H54 (cell line): ENCODE measurements around the gene BMP6.

Experiments
- DNase-seq: peaks from one replicate; pipeline ENCODE4 v3.0.0; 2011; ENCODE audit warnings: low spot score, mixed read lengths; ENCODE audit not compliant: insufficient read length
- FAIRE-seq: peaks from 3 replicates; lab custom pipeline; 2011; peaks lifted over from hg19 to GRCh38; lab: Jason Lieb, UNC
- POLR2A ChIP-seq: IDR thresholded peaks from 2 replicates; pipeline ENCODE4 v1.6.1; 2011; ENCODE audit warnings: low read depth, mild to moderate bottlenecking, low read length

BMP6 gene

DNA sequence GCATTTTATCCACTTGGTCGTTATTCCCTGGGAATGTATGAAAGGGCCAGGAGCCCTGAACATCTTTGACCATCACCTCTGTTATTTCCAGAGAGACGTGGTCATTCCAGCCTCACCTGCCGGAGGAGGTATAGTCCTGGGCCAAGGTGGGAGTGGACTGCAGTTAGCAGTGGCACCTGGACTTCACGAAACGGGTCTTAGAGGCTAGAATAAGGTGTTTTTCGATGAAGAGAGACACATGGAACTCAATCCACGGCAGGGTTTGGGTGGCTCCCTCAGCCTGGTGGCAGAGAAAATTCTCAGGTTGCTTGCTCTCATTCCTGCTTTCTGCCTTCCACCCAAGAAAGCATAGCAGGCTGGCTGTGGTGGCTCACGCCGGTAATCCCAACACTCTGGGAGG lies 48.0 kb downstream of the BMP6 start:
- TF ChIP-seq POLR2A: no peak
- DNase-seq (no peak), FAIRE-seq (no peak)

DNA sequence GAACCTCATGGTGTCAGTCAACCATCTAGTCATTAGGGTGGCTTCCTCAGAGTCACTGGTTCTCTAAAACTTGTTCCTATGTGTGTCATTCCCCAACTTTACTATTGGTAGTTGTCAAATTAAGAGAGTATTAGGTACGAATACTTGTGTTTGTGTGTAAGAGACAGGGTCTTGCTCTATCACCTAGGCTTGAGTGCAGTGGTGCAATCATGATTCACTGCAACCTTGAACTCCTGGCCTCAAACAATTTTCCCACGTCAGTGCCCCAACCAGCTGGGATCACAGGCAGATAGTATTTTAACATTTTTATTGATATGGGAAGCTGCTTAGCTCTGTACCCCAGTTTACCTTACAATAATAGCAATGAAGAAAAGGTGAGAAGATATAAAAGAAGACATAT lies 50.6 kb downstream of the BMP6 start:
- no peak for TF ChIP-seq POLR2A
- no peak for FAIRE-seq

GRCh38 chr6:7777074-7777473 lies 51.2 kb downstream of the BMP6 start:
- no peak for TF ChIP-seq POLR2A
- DNase-seq: no peak
- FAIRE-seq: no peak

More for the DNA sequence above, 50.6 kb downstream of the BMP6 start:
- DNase-seq: no peak

GRCh38 chr6:7781240-7781639 lies 55.3 kb downstream of the BMP6 start:
- TF ChIP-seq POLR2A: no peak
- FAIRE-seq (no peak), DNase-seq (no peak)

DNA sequence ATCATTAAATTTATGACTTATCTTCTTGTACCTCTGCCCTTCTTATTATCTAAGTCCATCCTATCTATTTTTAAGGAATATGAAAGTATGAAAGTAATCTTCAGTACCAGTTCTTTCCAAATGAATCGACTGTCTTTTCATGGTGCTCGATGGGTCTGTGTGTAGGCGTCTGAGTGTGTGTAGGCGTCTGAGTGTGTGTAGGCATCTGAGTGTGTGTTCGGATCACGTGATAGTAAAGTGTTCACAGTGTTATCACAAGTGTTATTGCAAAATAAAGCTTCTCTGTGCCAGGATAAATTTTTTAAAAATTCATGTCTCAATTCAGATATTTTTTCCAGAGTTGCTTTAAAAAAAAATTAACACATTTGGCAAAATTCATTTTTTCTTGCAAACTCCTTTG lies 58.3 kb downstream of the BMP6 start:
- TF ChIP-seq POLR2A: no peak
- FAIRE-seq (no peak), DNase-seq (no peak)

DNA sequence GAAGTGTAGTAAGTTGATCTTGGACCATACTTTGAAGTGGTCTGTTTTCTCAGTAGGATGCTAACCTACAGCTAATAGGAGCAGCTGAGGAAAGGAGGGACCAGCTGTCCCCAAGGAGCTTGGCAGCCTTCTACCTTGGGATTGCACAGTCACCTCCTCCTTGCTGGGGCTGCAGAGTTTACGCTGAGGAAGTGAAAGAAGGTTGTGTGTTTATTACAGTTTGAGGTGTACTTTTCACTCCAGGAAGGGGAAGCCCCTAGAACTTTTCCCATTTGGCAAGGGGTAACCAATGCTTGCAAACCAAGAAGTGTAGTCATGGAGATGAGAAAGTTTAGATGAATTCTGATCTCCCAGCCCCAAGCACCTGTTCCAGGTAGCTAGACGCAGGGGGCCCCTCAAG lies 58.8 kb downstream of the BMP6 start:
- FAIRE-seq (no peak), DNase-seq (no peak)
- TF ChIP-seq POLR2A: no peak

GRCh38 chr6:7785243-7786035 lies 59.5 kb downstream of the BMP6 start:
- FAIRE-seq (no peak), DNase-seq (no peak)
- no peak for TF ChIP-seq POLR2A

DNA sequence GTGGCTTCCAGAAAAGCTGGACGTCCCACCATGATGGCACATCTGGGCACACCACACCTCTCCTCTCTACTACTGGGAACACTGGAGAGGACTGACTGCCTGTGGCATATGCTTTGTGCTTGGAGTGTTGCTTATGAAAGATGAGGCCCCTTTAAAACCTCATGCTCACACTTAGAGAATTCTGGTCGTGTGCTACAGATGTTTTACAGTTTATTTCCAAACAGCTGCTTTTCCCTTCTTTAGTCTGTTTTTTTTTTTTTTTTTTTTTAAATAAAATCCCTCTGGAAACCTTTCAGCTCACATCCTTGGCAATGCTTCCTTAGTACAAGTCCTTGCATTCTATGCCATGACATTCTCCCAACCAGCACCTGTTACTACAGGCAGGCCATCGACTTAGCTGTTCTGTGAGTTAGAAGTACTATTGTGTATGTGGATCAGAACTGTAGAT lies 60.3 kb downstream of the BMP6 start:
- FAIRE-seq (no peak), DNase-seq (no peak)
- TF ChIP-seq POLR2A: no peak

DNA sequence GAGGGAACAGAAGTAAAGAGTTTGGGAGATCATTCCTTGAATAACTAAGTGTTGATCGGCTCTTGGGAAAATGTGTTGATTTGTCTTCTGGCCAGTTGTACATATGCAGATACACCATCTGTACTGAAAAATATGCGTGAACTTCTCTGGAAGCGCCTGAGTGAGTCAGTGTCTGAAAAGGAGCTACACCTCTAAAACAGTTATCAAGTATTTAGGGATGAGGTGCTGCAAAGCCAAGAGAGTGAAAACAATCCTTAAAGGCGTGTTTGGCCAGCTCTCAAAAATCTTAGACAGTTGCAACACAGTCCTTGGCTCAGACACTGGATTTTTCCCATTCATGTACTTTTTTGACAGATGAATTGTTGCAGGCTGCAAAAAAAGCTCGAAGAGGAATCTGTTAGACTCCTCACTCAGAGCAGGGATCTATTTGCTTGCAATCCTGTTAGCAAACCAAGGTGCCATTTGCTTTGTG lies 61.3 kb downstream of the BMP6 start:
- DNase-seq (no peak), FAIRE-seq (no peak)
- no peak for TF ChIP-seq POLR2A

DNA sequence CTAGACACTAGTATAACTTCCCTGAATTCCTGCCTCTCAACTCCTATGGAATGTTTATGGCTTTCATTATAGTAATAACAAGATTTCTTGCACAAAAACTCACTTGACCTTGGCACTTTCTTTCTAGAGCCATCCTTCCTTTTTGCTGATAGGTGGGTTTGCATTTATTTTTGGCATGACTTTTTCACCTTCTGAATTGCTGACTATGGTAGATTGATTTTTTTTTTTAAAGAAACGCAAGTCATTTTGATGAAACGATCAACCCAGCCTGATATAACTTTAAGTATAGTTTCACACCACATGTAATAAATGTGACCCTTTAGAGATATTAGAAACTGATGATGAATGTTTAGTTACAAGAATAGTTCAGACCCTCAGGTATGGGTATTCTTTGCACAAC lies 61.8 kb downstream of the BMP6 start:
- no peak for TF ChIP-seq POLR2A
- FAIRE-seq (no peak), DNase-seq (no peak)

GRCh38 chr6:7794509-7794908 lies 68.6 kb downstream of the BMP6 start:
- FAIRE-seq: no peak
- TF ChIP-seq POLR2A: no peak
- DNase-seq: no peak

GRCh38 chr6:7797386-7797785 lies 71.5 kb downstream of the BMP6 start:
- FAIRE-seq (no peak), DNase-seq (no peak)

GRCh38 chr6:7798751-7799150 lies 72.9 kb downstream of the BMP6 start:
- FAIRE-seq (no peak), DNase-seq (no peak)
- no peak for TF ChIP-seq POLR2A

More at GRCh38 chr6:7797386-7797785, 71.5 kb downstream of the BMP6 start:
- TF ChIP-seq POLR2A: no peak

DNA sequence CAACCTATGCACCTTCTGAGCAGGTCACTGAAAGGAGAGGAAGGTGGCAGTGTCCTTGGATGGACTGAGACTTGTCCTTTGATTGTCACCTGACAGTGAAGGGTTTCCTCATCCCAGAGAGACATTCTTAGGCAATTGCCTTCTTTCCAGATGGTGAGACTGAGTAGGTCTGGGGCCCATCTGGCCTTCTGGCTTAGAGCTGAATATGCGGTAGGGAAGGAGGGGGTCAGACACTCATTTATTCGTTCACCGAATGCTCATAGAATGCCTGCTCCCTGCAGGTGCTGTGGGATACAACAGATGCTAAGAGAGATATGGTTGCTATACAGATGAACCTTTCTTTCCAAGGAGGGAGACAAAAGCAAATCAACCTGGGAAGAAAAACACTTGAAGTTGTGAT lies 76.8 kb downstream of the BMP6 start:
- DNase-seq (no peak), FAIRE-seq (no peak)
- TF ChIP-seq POLR2A: no peak

DNA sequence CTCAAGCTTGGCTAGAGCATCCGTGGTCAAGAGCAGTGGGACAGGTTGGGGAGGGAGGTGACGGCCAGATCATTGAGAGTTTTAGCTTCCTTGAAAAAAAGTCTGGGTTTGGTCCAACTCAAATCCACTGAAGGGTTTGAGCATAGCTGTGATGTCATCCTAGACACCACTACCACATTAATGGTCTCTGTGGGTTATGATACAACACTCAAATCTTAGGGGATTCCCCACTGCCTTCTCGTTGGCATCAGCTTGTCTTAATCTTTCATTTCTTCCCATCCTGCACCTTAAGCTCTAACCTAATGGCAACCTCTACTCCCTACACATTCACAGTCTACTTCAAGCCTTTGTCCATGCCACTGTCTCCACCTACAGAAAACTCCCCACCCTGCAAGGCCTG lies 77.3 kb downstream of the BMP6 start:
- TF ChIP-seq POLR2A: no peak
- no peak for DNase-seq
- FAIRE-seq: no peak
